Measurements from ENCODE around the gene NUCB2.

DNA sequence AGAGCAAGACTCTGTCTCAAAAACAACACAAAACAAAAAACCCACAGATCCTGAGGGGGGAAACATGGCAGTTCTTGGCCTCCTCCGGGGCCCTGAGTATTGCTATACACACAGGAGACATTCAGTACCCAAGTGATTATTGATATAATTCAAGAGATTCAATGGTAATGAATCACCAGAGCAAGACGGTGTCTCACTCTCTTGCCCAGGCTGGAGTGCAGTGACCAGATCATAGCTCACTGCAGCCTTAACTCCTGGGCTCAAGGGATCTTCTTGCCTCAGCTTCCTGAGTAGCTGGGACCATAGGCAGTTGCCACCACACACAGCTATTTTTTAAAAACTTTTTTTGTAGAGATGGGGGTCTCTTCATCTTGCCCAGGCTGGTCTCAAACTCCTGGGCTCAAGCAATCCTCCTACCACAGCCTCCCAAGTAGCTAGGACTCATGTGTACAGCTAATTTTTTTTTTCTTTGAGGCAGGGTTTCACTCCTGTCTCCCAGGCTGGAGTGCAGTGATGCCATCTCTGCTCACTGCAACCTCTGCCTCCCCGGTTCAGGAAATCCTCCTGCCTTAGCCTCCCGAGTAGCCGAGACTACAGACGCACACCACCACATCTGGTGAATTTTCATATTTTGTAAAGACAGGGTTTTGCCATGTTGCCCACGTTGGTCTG lies 46.9 kb upstream of the NUCB2 start:
- no peak for TF ChIP-seq EZH2 (conservative IDR thresholded peaks at IDR 0.05; ENCODE audit: low read depth, low read length)
- TF ChIP-seq ZNF263 (CRISPR knock-in tag; IDR thresholded peaks at IDR 0.05): no peak
- no peak for TF ChIP-seq YY1 (IDR thresholded peaks at IDR 0.05; ENCODE audit: insufficient read depth, insufficient replicate concordance, low read depth, low read length)
- no peak for TF ChIP-seq RFX5 (IDR thresholded peaks at IDR 0.05; ENCODE audit: low read depth, low read length)
- TF ChIP-seq SIN3A (IDR thresholded peaks at IDR 0.05; ENCODE audit: borderline replicate concordance, low read depth, low read length): no peak
- no peak for TF ChIP-seq KLF15 (CRISPR knock-in tag; IDR thresholded peaks at IDR 0.05; ENCODE audit: borderline replicate concordance)
- TF ChIP-seq, protein P1, sequence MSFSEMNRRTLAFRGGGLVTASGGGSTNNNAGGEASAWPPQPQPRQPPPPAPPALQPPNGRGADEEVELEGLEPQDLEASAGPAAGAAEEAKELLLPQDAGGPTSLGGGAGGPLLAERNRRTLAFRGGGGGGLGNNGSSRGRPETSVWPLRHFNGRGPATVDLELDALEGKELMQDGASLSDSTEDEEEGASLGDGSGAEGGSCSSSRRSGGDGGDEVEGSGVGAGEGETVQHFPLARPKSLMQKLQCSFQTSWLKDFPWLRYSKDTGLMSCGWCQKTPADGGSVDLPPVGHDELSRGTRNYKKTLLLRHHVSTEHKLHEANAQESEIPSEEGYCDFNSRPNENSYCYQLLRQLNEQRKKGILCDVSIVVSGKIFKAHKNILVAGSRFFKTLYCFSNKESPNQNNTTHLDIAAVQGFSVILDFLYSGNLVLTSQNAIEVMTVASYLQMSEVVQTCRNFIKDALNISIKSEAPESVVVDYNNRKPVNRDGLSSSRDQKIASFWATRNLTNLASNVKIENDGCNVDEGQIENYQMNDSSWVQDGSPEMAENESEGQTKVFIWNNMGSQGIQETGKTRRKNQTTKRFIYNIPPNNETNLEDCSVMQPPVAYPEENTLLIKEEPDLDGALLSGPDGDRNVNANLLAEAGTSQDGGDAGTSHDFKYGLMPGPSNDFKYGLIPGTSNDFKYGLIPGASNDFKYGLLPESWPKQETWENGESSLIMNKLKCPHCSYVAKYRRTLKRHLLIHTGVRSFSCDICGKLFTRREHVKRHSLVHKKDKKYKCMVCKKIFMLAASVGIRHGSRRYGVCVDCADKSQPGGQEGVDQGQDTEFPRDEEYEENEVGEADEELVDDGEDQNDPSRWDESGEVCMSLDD (CRISPR knock-in tag; IDR thresholded peaks at IDR 0.05; ENCODE audit: borderline replicate concordance): no peak
- TF ChIP-seq, protein P2, sequence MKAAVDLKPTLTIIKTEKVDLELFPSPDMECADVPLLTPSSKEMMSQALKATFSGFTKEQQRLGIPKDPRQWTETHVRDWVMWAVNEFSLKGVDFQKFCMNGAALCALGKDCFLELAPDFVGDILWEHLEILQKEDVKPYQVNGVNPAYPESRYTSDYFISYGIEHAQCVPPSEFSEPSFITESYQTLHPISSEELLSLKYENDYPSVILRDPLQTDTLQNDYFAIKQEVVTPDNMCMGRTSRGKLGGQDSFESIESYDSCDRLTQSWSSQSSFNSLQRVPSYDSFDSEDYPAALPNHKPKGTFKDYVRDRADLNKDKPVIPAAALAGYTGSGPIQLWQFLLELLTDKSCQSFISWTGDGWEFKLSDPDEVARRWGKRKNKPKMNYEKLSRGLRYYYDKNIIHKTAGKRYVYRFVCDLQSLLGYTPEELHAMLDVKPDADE (CRISPR knock-in tag; IDR thresholded peaks at IDR 0.05): no peak
- TF ChIP-seq TP53 (CRISPR knock-in tag; conservative IDR thresholded peaks at IDR 0.05): no peak
- TF ChIP-seq, protein P3, sequence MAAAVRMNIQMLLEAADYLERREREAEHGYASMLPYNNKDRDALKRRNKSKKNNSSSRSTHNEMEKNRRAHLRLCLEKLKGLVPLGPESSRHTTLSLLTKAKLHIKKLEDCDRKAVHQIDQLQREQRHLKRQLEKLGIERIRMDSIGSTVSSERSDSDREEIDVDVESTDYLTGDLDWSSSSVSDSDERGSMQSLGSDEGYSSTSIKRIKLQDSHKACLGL (CRISPR knock-in tag; IDR thresholded peaks at IDR 0.05): no peak
- TF ChIP-seq, protein P4, sequence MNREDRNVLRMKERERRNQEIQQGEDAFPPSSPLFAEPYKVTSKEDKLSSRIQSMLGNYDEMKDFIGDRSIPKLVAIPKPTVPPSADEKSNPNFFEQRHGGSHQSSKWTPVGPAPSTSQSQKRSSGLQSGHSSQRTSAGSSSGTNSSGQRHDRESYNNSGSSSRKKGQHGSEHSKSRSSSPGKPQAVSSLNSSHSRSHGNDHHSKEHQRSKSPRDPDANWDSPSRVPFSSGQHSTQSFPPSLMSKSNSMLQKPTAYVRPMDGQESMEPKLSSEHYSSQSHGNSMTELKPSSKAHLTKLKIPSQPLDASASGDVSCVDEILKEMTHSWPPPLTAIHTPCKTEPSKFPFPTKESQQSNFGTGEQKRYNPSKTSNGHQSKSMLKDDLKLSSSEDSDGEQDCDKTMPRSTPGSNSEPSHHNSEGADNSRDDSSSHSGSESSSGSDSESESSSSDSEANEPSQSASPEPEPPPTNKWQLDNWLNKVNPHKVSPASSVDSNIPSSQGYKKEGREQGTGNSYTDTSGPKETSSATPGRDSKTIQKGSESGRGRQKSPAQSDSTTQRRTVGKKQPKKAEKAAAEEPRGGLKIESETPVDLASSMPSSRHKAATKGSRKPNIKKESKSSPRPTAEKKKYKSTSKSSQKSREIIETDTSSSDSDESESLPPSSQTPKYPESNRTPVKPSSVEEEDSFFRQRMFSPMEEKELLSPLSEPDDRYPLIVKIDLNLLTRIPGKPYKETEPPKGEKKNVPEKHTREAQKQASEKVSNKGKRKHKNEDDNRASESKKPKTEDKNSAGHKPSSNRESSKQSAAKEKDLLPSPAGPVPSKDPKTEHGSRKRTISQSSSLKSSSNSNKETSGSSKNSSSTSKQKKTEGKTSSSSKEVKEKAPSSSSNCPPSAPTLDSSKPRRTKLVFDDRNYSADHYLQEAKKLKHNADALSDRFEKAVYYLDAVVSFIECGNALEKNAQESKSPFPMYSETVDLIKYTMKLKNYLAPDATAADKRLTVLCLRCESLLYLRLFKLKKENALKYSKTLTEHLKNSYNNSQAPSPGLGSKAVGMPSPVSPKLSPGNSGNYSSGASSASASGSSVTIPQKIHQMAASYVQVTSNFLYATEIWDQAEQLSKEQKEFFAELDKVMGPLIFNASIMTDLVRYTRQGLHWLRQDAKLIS (CRISPR knock-in tag; IDR thresholded peaks at IDR 0.05): no peak
- no peak for TF ChIP-seq NCOR1 (IDR thresholded peaks at IDR 0.05; ENCODE audit: borderline replicate concordance, low read length)
- TF ChIP-seq CHD4 (IDR thresholded peaks at IDR 0.05; ENCODE audit: borderline replicate concordance, low read length): no peak
- TF ChIP-seq NFRKB (IDR thresholded peaks at IDR 0.05): no peak
